ENCODE results near the gene ZNF518B. TPM values are rescaled to one million over a fixed set of nuclear protein-coding genes. Genes with fewer than 3 reads are reported as not detected.

Gene ZNF518B
- total RNA-seq, 1 experiment from 2014 or later = 11.5 TPM

- no peaks in the 10 kb centered on the region for H3K79me2 ChIP-seq (ENCODE audit: insufficient read depth, low read length)
- no CpG with 5 or more reads among the region's 11 CpGs for WGBS (ENCODE audit: extremely low coverage, insufficient read length, low lambda C conversion rate)
- no peak overlapping the region for H2BK12ac ChIP-seq (ENCODE audit: insufficient read length, low read depth, low read length)
- H2BK15ac ChIP-seq (ENCODE audit: low read depth, low read length) = no peak overlapping the region
- H4K5ac ChIP-seq (ENCODE audit: insufficient read length, low read depth, low read length) = no peak overlapping the region
- DNase-seq = no peak
- no peak overlapping the region for H3K4me3 Mint-ChIP-seq
- no peak overlapping the region for H3K4me2 ChIP-seq (ENCODE audit: insufficient read depth, insufficient read length, low read length)
- no peak overlapping the region for H3K4ac ChIP-seq (ENCODE audit: low read depth, low read length)
- H3K9ac ChIP-seq (ENCODE audit: extremely low read depth, insufficient read length, low read length) = no peak overlapping the region
- H3K14ac ChIP-seq (ENCODE audit: insufficient read depth, low read length) = no peak overlapping the region
- no peak overlapping the region for H3K56ac ChIP-seq (ENCODE audit: insufficient read length, low read depth, low read length)
- H3K18ac ChIP-seq (ENCODE audit: insufficient read length, low read depth, low read length) = no peak overlapping the region
- no peak overlapping the region for H2BK5ac ChIP-seq (ENCODE audit: insufficient read length, low read length)
- H2AFZ ChIP-seq (ENCODE audit: low read length) = no peak overlapping the region
- H4K91ac ChIP-seq (ENCODE audit: insufficient read length, low read depth, low read length) = no peak overlapping the region
- H3K79me1 ChIP-seq (ENCODE audit: insufficient read depth, low read depth, low read length, poor library complexity, severe bottlenecking) = no peaks in the 10 kb centered on the region
- H3K23me2 ChIP-seq (ENCODE audit: insufficient read length, low read depth, low read length, poor library complexity, severe bottlenecking) = no peaks in the 10 kb centered on the region
- H3K9me3 ChIP-seq (ENCODE audit: control insufficient read depth, low read depth, low read length) = no peaks in the 10 kb centered on the region
- peaks cover 14% of the 10 kb centered on the region; the same call in 1 of the 2 replicates for H3K4me1 ChIP-seq (ENCODE audit: insufficient read depth, low read length)
- peaks cover 33 to 35% of the 10 kb centered on the region in 2 experiments for H3K4me1 Mint-ChIP-seq
- no peak overlapping the region for H3K27ac Mint-ChIP-seq
- H2BK20ac ChIP-seq (ENCODE audit: low read depth, low read length, poor library complexity, severe bottlenecking) = no peak overlapping the region
- no peak overlapping the region for H2BK120ac ChIP-seq (ENCODE audit: low read depth, low read length, poor library complexity, severe bottlenecking)
- TF ChIP-seq, protein P1, sequence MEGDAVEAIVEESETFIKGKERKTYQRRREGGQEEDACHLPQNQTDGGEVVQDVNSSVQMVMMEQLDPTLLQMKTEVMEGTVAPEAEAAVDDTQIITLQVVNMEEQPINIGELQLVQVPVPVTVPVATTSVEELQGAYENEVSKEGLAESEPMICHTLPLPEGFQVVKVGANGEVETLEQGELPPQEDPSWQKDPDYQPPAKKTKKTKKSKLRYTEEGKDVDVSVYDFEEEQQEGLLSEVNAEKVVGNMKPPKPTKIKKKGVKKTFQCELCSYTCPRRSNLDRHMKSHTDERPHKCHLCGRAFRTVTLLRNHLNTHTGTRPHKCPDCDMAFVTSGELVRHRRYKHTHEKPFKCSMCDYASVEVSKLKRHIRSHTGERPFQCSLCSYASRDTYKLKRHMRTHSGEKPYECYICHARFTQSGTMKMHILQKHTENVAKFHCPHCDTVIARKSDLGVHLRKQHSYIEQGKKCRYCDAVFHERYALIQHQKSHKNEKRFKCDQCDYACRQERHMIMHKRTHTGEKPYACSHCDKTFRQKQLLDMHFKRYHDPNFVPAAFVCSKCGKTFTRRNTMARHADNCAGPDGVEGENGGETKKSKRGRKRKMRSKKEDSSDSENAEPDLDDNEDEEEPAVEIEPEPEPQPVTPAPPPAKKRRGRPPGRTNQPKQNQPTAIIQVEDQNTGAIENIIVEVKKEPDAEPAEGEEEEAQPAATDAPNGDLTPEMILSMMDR (conservative IDR thresholded peaks at IDR 0.05) = no peak
- H3K23ac ChIP-seq (ENCODE audit: insufficient read length, low read depth, low read length) = no peak overlapping the region
- no peak overlapping the region for H3K27ac ChIP-seq (ENCODE audit: insufficient read length, low read depth, low read length)
- no peak overlapping the region for H2AK5ac ChIP-seq (ENCODE audit: insufficient read length, low read length)
- H3K27me3 ChIP-seq (ENCODE audit: insufficient read depth, low read length) = peaks cover 7% of the 10 kb centered on the region
- no peaks in the 10 kb centered on the region for H3K9me3 Mint-ChIP-seq
- H3T11ph ChIP-seq (ENCODE audit: low read length) = no peak overlapping the region
- no peaks in the 10 kb centered on the region for H4K20me1 ChIP-seq (ENCODE audit: control insufficient read depth, insufficient read depth, insufficient read length)
- no peaks in the 10 kb centered on the region for H3K36me3 Mint-ChIP-seq (ENCODE audit: insufficient read depth in 1 of 3, low read depth in 3 of 3)
- peaks cover 43% of the 10 kb centered on the region for H3K27me3 Mint-ChIP-seq (ENCODE audit: low read depth)
- H4K8ac ChIP-seq (replicated peaks; ENCODE audit: insufficient read length, low read depth, low read length) = no peak overlapping the region
Observed at GRCh38 chr4:10492464-10492863, 35.2 kb upstream of the ZNF518B start.

Data from H9 (cell line).